Measurements from ENCODE around the gene APBA2.

APBA2 gene

GRCh38 chr15:28992336-28992864 is 106.6 kb downstream of the APBA2 start:
- no peak overlapping the region for H3K4me3 Mint-ChIP-seq
- no peaks in the 10 kb centered on the region for H3K9me3 Mint-ChIP-seq
- H3K27me3 Mint-ChIP-seq, result no peaks in the 10 kb centered on the region
- peaks cover 6% of the 10 kb centered on the region for H3K36me3 Mint-ChIP-seq
- H3K4me1 Mint-ChIP-seq, result peaks cover 61% of the 10 kb centered on the region
- H3K27ac Mint-ChIP-seq, result peak overlapping the region; percentile 69

GRCh38 chr15:28993051-28993719 is 107.4 kb downstream of the APBA2 start:
- Mint-ChIP-seq H3K27me3 (no peaks in the 10 kb centered on the region), H3K27ac (peak overlapping the region; percentile 6), H3K9me3 (no peaks in the 10 kb centered on the region), H3K36me3 (peaks cover 5% of the 10 kb centered on the region), H3K4me1 (peaks cover 58% of the 10 kb centered on the region), H3K4me3 (no peak overlapping the region)

GRCh38 chr15:28993720-28994053 is 107.9 kb downstream of the APBA2 start:
- H3K27me3 Mint-ChIP-seq, result no peaks in the 10 kb centered on the region
- H3K27ac Mint-ChIP-seq, result no peak overlapping the region
- no peak overlapping the region for H3K4me3 Mint-ChIP-seq

GRCh38 chr15:28994142-28994830 is 108.5 kb downstream of the APBA2 start:
- no peak overlapping the region for H3K27ac Mint-ChIP-seq
- H3K4me1 Mint-ChIP-seq, result peaks cover 58% of the 10 kb centered on the region
- H3K27me3 Mint-ChIP-seq, result no peaks in the 10 kb centered on the region
- no peaks in the 10 kb centered on the region for H3K9me3 Mint-ChIP-seq
- peak overlapping the region; percentile 49 for H3K4me3 Mint-ChIP-seq
- H3K36me3 Mint-ChIP-seq, result peaks cover 6% of the 10 kb centered on the region

More at GRCh38 chr15:28993720-28994053, 107.9 kb downstream of the APBA2 start:
- peaks cover 8% of the 10 kb centered on the region for H3K36me3 Mint-ChIP-seq
- H3K9me3 Mint-ChIP-seq, result no peaks in the 10 kb centered on the region
- peaks cover 62% of the 10 kb centered on the region for H3K4me1 Mint-ChIP-seq

GRCh38 chr15:28994831-28995596 is 109.2 kb downstream of the APBA2 start:
- H3K4me1 Mint-ChIP-seq, result peaks cover 60% of the 10 kb centered on the region
- H3K9me3 Mint-ChIP-seq, result no peaks in the 10 kb centered on the region
- peaks cover 6% of the 10 kb centered on the region for H3K36me3 Mint-ChIP-seq
- H3K27me3 Mint-ChIP-seq, result no peaks in the 10 kb centered on the region
- no peak overlapping the region for H3K27ac Mint-ChIP-seq
- H3K4me3 Mint-ChIP-seq, result no peak overlapping the region

- Mint-ChIP-seq H3K4me1 (peaks cover 60% of the 10 kb centered on the region), H3K36me3 (peaks cover 6% of the 10 kb centered on the region), H3K27me3 (no peaks in the 10 kb centered on the region), H3K9me3 (no peaks in the 10 kb centered on the region), H3K4me3 (no peak overlapping the region), H3K27ac (no peak overlapping the region)
Observed at GRCh38 chr15:28995705-28996104, 109.9 kb downstream of the APBA2 start.

GRCh38 chr15:28996289-28996688 is 110.5 kb downstream of the APBA2 start:
- Mint-ChIP-seq H3K4me1 (peaks cover 61% of the 10 kb centered on the region), H3K4me3 (no peak overlapping the region), H3K9me3 (no peaks in the 10 kb centered on the region), H3K27ac (no peak overlapping the region), H3K27me3 (no peaks in the 10 kb centered on the region), H3K36me3 (peaks cover 6% of the 10 kb centered on the region)

- Mint-ChIP-seq H3K27ac (no peak overlapping the region), H3K4me1 (peaks cover 61% of the 10 kb centered on the region), H3K4me3 (no peak overlapping the region), H3K9me3 (no peaks in the 10 kb centered on the region), H3K36me3 (peaks cover 6% of the 10 kb centered on the region), H3K27me3 (no peaks in the 10 kb centered on the region)
Observed at GRCh38 chr15:28996953-28997352, 111.2 kb downstream of the APBA2 start.

GRCh38 chr15:28997791-28998190 is 112.0 kb downstream of the APBA2 start:
- no peaks in the 10 kb centered on the region for H3K27me3 Mint-ChIP-seq
- H3K4me3 Mint-ChIP-seq, result no peak overlapping the region
- no peaks in the 10 kb centered on the region for H3K9me3 Mint-ChIP-seq
- H3K4me1 Mint-ChIP-seq, result peaks cover 65% of the 10 kb centered on the region
- H3K36me3 Mint-ChIP-seq, result peaks cover 8% of the 10 kb centered on the region
- no peak overlapping the region for H3K27ac Mint-ChIP-seq

GRCh38 chr15:28998511-28998910 is 112.7 kb downstream of the APBA2 start:
- no peaks in the 10 kb centered on the region for H3K9me3 Mint-ChIP-seq
- H3K27me3 Mint-ChIP-seq, result no peaks in the 10 kb centered on the region
- peaks cover 10% of the 10 kb centered on the region for H3K36me3 Mint-ChIP-seq
- H3K4me3 Mint-ChIP-seq, result no peak overlapping the region
- peak overlapping the region; percentile 63 for H3K27ac Mint-ChIP-seq
- H3K4me1 Mint-ChIP-seq, result peaks cover 65% of the 10 kb centered on the region

- no peaks in the 10 kb centered on the region for H3K9me3 Mint-ChIP-seq
- no peak overlapping the region for H3K4me3 Mint-ChIP-seq
- no peak overlapping the region for H3K27ac Mint-ChIP-seq
- peaks cover 20% of the 10 kb centered on the region for H3K36me3 Mint-ChIP-seq
- peaks cover 59% of the 10 kb centered on the region for H3K4me1 Mint-ChIP-seq
- no peaks in the 10 kb centered on the region for H3K27me3 Mint-ChIP-seq
Observed at GRCh38 chr15:29003191-29003839, 117.5 kb downstream of the APBA2 start.

- Mint-ChIP-seq H3K4me3 (no peak overlapping the region), H3K4me1 (peaks cover 61% of the 10 kb centered on the region), H3K36me3 (peaks cover 18% of the 10 kb centered on the region), H3K27ac (no peak overlapping the region), H3K27me3 (no peaks in the 10 kb centered on the region), H3K9me3 (no peaks in the 10 kb centered on the region)
Observed at GRCh38 chr15:29003840-29004233, 118.1 kb downstream of the APBA2 start.

GRCh38 chr15:29005931-29006330 is 120.2 kb downstream of the APBA2 start:
- Mint-ChIP-seq H3K4me1 (peaks cover 63% of the 10 kb centered on the region), H3K36me3 (peaks cover 20% of the 10 kb centered on the region), H3K27ac (no peak overlapping the region), H3K9me3 (no peaks in the 10 kb centered on the region), H3K27me3 (no peaks in the 10 kb centered on the region), H3K4me3 (no peak overlapping the region)

- Mint-ChIP-seq H3K27ac (no peak overlapping the region), H3K36me3 (peaks cover 16% of the 10 kb centered on the region), H3K4me1 (peaks cover 67% of the 10 kb centered on the region), H3K27me3 (no peaks in the 10 kb centered on the region), H3K9me3 (no peaks in the 10 kb centered on the region), H3K4me3 (no peak overlapping the region)
Observed at GRCh38 chr15:29008846-29009245, 123.1 kb downstream of the APBA2 start.

GRCh38 chr15:29012097-29012496 is 126.3 kb downstream of the APBA2 start:
- H3K27me3 Mint-ChIP-seq, result no peaks in the 10 kb centered on the region
- H3K27ac Mint-ChIP-seq, result peak overlapping the region; percentile 4

More at GRCh38 chr15:29012097-29012496, 126.3 kb downstream of the APBA2 start:
- Mint-ChIP-seq H3K9me3 (no peaks in the 10 kb centered on the region), H3K4me1 (peaks cover 87% of the 10 kb centered on the region), H3K36me3 (peaks cover 19% of the 10 kb centered on the region), H3K4me3 (no peak overlapping the region)
